Progenitor cell of endocrine pancreas (in vitro differentiated cells): ENCODE measurements around the gene CDH23. TPM values are rescaled to one million over a fixed set of nuclear protein-coding genes. Genes with fewer than 3 reads are reported as not detected.
A peak's percentile ranks its signal among the peaks of the same experiment; 100 is the strongest.

ENCODE experiments used
- DNase-seq: peaks from one replicate; pipeline ENCODE4 v3.0.0; 2021; ENCODE audit warnings: low spot score; ENCODE audit not compliant: unreplicated experiment
- H3K27ac Mint-ChIP-seq: 2 replicates; pipeline ENCODE4 v1.8.0; 2021; ENCODE audit warnings: mild to moderate bottlenecking, moderate library complexity, mixed read lengths
- H3K27me3 Mint-ChIP-seq: 2 replicates; pipeline ENCODE4 v1.8.0; 2021; ENCODE audit warnings: mixed read lengths
- H3K36me3 Mint-ChIP-seq: 2 replicates; pipeline ENCODE4 v1.8.0; 2022; ENCODE audit warnings: mixed read lengths; ENCODE audit not compliant: insufficient read depth
- H3K4me1 Mint-ChIP-seq: 2 replicates; pipeline ENCODE4 v1.8.0; 2021; ENCODE audit warnings: low read depth, mixed read lengths
- H3K4me3 Mint-ChIP-seq: 2 replicates; pipeline ENCODE4 v1.8.0; 2021; ENCODE audit warnings: low read depth, mild to moderate bottlenecking, moderate library complexity, mixed read lengths
- H3K9me3 Mint-ChIP-seq: 2 replicates; pipeline ENCODE4 v1.8.0; 2021; ENCODE audit warnings: low read depth, mixed read lengths
- total RNA-seq: library from RNA; stranded (reverse); gene quantifications from 2 replicates; pipeline ENCODE4 v1.2.1, GENCODE V29; 2021
- TF ChIP-seq, protein P1 (sequence below): fragments of 200-600 bp; sonication (generic); IDR thresholded peaks from one replicate; pipeline ENCODE4 v1.5.0; 2021; ENCODE audit warnings: antibody characterized with exemption, mild to moderate bottlenecking; ENCODE audit not compliant: unreplicated experiment

CDH23 gene
- total RNA-seq, 1 donor from 2014 or later = 0.43 TPM

DNA sequence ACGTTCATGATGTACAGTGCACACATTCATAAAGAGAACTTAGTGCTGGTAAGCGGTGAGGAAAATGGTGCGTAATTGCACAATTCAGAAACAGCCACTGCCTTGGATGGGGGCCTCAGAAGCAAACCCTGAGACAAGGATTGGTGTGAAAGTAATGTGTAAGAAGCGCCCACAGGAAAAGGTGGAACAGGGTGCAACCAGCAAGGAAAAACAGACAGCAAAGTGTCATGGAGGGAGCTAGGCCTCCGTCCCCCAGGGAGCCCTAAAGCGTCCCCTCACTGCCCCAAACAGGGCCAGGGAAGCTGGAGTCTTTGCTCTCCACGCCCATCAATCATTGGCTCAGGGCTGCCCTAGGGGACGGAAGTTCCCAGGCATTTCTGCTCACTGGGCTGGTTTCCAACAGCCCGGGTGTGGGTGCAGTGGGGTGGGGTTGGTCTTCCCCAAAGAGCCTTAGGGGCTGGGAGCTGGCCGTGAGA, 332.5 kb downstream of the CDH23 start:
- H3K4me3 Mint-ChIP-seq = no peak overlapping the region
- no peaks in the 10 kb centered on the region for H3K36me3 Mint-ChIP-seq
- H3K9me3 Mint-ChIP-seq = no peaks in the 10 kb centered on the region
- H3K27me3 Mint-ChIP-seq = peaks cover 4% of the 10 kb centered on the region
- H3K27ac Mint-ChIP-seq = peak overlapping the region; percentile 31
- TF ChIP-seq, protein P1, sequence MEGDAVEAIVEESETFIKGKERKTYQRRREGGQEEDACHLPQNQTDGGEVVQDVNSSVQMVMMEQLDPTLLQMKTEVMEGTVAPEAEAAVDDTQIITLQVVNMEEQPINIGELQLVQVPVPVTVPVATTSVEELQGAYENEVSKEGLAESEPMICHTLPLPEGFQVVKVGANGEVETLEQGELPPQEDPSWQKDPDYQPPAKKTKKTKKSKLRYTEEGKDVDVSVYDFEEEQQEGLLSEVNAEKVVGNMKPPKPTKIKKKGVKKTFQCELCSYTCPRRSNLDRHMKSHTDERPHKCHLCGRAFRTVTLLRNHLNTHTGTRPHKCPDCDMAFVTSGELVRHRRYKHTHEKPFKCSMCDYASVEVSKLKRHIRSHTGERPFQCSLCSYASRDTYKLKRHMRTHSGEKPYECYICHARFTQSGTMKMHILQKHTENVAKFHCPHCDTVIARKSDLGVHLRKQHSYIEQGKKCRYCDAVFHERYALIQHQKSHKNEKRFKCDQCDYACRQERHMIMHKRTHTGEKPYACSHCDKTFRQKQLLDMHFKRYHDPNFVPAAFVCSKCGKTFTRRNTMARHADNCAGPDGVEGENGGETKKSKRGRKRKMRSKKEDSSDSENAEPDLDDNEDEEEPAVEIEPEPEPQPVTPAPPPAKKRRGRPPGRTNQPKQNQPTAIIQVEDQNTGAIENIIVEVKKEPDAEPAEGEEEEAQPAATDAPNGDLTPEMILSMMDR = no peak
- no peak for DNase-seq
- peaks cover 4% of the 10 kb centered on the region for H3K4me1 Mint-ChIP-seq

DNA sequence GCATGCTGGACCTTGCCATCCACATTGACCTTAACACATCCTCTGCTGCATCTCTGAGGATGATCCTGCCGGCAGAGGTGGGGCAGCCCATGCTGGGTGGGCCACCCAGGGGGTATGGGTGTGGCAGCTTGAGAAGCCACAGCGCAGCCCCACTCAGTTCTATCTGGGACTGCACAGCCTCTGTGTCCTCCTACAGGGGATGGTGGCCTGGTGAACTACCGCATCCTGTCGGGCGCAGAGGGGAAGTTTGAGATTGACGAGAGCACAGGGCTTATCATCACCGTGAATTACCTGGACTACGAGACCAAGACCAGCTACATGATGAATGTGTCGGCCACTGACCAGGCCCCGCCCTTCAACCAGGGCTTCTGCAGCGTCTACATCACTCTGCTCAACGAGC, 335.1 kb downstream of the CDH23 start:
- no peaks in the 10 kb centered on the region for H3K9me3 Mint-ChIP-seq
- DNase-seq = no peak
- H3K4me1 Mint-ChIP-seq = peaks cover 1% of the 10 kb centered on the region
- TF ChIP-seq, protein P1 = no peak
- H3K27me3 Mint-ChIP-seq = peaks cover 4% of the 10 kb centered on the region
- no peaks in the 10 kb centered on the region for H3K36me3 Mint-ChIP-seq
- no peak overlapping the region for H3K4me3 Mint-ChIP-seq
- H3K27ac Mint-ChIP-seq = no peak overlapping the region

DNA sequence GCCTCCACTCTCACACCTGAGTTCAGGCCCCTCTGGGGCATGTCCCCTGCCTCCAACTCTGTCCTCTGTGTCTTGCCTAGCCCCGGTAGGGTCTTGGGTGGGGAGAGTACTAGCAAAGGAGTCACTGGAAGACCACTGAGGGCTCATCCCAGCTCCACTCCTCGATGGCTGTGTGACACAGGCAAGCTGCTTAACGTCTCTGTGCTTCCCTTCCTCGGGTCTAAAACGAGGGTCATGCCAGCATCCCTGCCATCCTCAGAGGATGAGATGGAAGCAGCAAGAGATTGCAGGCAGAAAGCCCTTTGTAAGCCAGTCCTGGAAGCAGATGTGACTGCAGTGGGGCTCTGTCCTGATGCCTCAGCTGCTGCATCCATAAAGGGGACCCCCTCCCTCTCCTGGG, 338.1 kb downstream of the CDH23 start:
- Mint-ChIP-seq H3K27me3 (peaks cover 4% of the 10 kb centered on the region), H3K27ac (no peak overlapping the region), H3K4me3 (no peak overlapping the region), H3K4me1 (peaks cover 1% of the 10 kb centered on the region), H3K36me3 (no peaks in the 10 kb centered on the region), H3K9me3 (no peaks in the 10 kb centered on the region)
- no peak for DNase-seq
- TF ChIP-seq, protein P1 = no peak

DNA sequence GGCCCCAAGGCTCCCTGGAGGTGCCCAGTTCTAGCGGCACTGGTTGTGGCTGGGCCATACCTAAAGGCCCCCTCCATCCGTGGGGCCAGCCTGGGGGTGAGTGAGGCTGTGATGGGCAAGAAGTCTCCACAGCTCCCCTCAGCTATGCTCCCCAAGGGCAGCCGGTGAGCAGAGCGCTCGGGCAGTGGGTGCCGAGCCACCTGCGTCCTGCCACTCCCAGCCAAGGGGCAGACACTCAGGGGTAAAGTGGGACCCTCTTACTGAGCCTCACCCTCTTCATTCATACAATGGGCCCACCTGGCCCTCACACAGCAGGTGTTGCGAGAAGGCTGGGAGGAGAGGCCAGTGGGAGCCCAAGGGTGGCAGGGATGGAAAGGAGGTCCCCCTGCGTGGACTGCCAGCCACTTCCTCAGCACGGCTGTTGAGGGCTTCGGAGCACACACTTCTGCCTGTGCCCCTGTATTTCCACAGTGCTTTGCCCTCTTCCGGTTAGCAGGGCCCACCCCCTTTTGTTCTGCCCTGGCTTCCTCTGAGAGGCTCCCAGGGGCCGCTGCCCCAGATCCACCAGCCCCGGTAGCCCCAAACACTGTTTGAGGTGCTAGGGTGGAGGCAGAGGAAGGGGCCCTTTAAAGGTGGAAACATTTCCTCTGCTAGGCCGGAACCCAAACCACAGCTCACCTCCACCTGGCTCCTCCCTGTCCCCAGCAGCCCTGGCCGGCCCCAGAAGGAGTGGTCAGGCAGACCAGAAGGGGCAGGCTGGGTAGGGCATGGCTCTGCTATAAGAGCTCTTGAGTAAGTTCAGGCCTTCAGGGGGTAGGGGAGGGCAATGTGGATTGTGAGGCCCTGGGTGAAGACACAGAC, 339.2 kb downstream of the CDH23 start:
- TF ChIP-seq, protein P1 = no peak
- no peak overlapping the region for H3K4me3 Mint-ChIP-seq
- no peak for DNase-seq
- H3K4me1 Mint-ChIP-seq = peaks cover 1% of the 10 kb centered on the region
- peaks cover 4% of the 10 kb centered on the region for H3K27me3 Mint-ChIP-seq
- H3K27ac Mint-ChIP-seq = no peak overlapping the region
- H3K9me3 Mint-ChIP-seq = no peaks in the 10 kb centered on the region
- no peaks in the 10 kb centered on the region for H3K36me3 Mint-ChIP-seq

DNA sequence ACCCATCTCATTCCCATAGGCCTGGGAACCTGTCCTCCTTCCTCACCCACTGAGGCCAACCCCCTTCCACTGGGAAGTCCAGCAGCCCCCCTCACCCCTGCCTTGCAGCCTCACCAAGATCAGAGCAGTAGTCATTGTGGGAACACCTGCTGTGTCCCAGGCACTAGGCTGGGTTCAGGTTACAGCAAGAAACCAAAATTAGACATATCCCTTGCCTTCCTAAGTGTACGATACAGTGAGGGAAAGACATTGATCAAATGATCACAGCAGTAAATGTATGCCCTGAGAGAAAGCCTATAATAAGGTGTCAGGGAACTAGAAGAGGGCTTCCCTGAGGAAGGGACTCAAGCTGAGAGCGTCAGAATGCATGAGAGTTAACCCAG, 339.8 kb downstream of the CDH23 start:
- Mint-ChIP-seq H3K27ac (no peak overlapping the region), H3K9me3 (no peaks in the 10 kb centered on the region)
- TF ChIP-seq, protein P1 = no peak

More for the DNA sequence above, 339.8 kb downstream of the CDH23 start:
- Mint-ChIP-seq H3K27me3 (peaks cover 4% of the 10 kb centered on the region), H3K4me1 (peaks cover 1% of the 10 kb centered on the region), H3K36me3 (no peaks in the 10 kb centered on the region), H3K4me3 (no peak overlapping the region)
- no peak for DNase-seq
